Smooth muscle cell (in vitro differentiated cells): ENCODE data around the gene SOWAHA. TPM values are rescaled to one million over a fixed set of nuclear protein-coding genes. Genes with fewer than 3 reads are reported as not detected.
A peak's percentile ranks its signal among the peaks of the same experiment; 100 is the strongest.

ENCODE experiments used
- DNase-seq: peaks from one replicate; lab custom pipeline; 2025; ENCODE audit not compliant: unreplicated experiment; lab: John Stamatoyannopoulos, UW
- H2AFZ ChIP-seq: fragments of 200-600 bp; sonication (generic); 2 replicates; pipeline ENCODE4 v1.6.0; 2016; ENCODE audit warnings: antibody characterized with exemption, low read depth, mild to moderate bottlenecking
- H3F3A ChIP-seq: fragments of 200-600 bp; sonication (generic); 2 replicates; pipeline ENCODE4 v1.6.0; 2017; ENCODE audit warnings: antibody characterized with exemption, low read depth
- H3K27ac ChIP-seq: fragments of 200-600 bp; sonication (generic); 2 replicates; pipeline ENCODE4 v1.5.1; 2016; ENCODE audit warnings: low read depth, mild to moderate bottlenecking
- H3K27me3 ChIP-seq: fragments of 200-600 bp; sonication (generic); 2 replicates; pipeline ENCODE4 v1.6.1; 2016; ENCODE audit warnings: low read depth, mild to moderate bottlenecking
- H3K36me3 ChIP-seq: fragments of 200-600 bp; sonication (generic); 2 replicates; pipeline ENCODE4 v1.5.1; 2016; ENCODE audit warnings: low read depth
- H3K4me1 ChIP-seq: fragments of 200-600 bp; sonication (generic); 2 replicates; pipeline ENCODE4 v1.5.1; 2016; ENCODE audit warnings: low read depth
- H3K4me2 ChIP-seq: fragments of 200-600 bp; sonication (generic); 2 replicates; pipeline ENCODE4 v1.6.0; 2016; ENCODE audit warnings: mild to moderate bottlenecking
- H3K4me3 ChIP-seq: fragments of 200-600 bp; sonication (generic); 2 replicates; pipeline ENCODE4 v1.5.1; 2016; ENCODE audit warnings: mild to moderate bottlenecking
- H3K79me2 ChIP-seq: fragments of 200-600 bp; sonication (generic); 2 replicates; pipeline ENCODE4 v1.6.0; 2016; ENCODE audit warnings: low read depth, mild to moderate bottlenecking
- H3K9ac ChIP-seq: fragments of 200-600 bp; sonication (generic); 2 replicates; pipeline ENCODE4 v1.6.0; 2016; ENCODE audit warnings: low read depth
- H3K9me3 ChIP-seq: fragments of 200-600 bp; sonication (generic); replicated peaks from 2 replicates; pipeline ENCODE4 v1.5.1; 2016; ENCODE audit warnings: low read depth
- H4K20me1 ChIP-seq: fragments of 200-600 bp; sonication (generic); 2 replicates; pipeline ENCODE4 v1.6.0; 2016; ENCODE audit warnings: low read depth
- CTCF ChIP-seq: fragments of 200-600 bp; sonication (generic); IDR thresholded peaks from 2 replicates; pipeline ENCODE4 v1.5.1; 2017; ENCODE audit warnings: borderline replicate concordance, mild to moderate bottlenecking, antibody characterized with exemption; ENCODE audit not compliant: insufficient read depth, poor library complexity, severe bottlenecking
- WGBS: methylation state at CpG from one replicate; pipeline ENCODE4 v1.1.7; 2016; ENCODE audit warnings: low lambda C conversion rate; 5-methylcytosine and 5-hydroxymethylcytosine counted together
- polyA plus RNA-seq: library from polyadenylated mRNA; unstranded; fragments of >200 nt; fragmentation: Nextera tagmentation; extraction: Ambion mirVana; gene quantifications from 2 replicates; pipeline ENCODE4 v1.2.1, GENCODE V29; 2016
- total RNA-seq: library from RNA; depleted of rRNA; stranded (reverse); fragments of >200 nt; gene quantifications from 2 replicates; pipeline ENCODE4 v1.2.3, GENCODE V29; 2014

SOWAHA gene
- total RNA-seq (1.5 and 2.2 TPM in 2 replicates), polyA plus RNA-seq (0.43 and 0.71 TPM in 2 replicates)

- Histone ChIP-seq H3K36me3 (no peaks in the 10 kb centered on the region), H3K9me3 (no peaks in the 10 kb centered on the region), H4K20me1 (no peaks in the 10 kb centered on the region), H3K9ac (no peak within 1 kb of the TSS), H3K4me3 (peak within 1 kb of the TSS; percentile 50), H3K4me1 (peaks cover 3% of the 10 kb centered on the region), H3K79me2 (no peaks in the 10 kb centered on the region), H2AFZ (peak within 1 kb of the TSS; percentile 62), H3K27ac (no peak within 1 kb of the TSS), H3F3A (peaks cover 6% of the 10 kb centered on the region), H3K4me2 (peak within 1 kb of the TSS; percentile 84), H3K27me3 (peaks cover 45% of the 10 kb centered on the region)
- DNase-seq: no peak
- no peak for TF ChIP-seq CTCF
- WGBS: 5% methylated on average over 37 of the region's 68 CpGs
Measured at GRCh38 chr5:132812781-132813598, at the start of gene SOWAHA. Gene SOWAHA, plus strand, starts transcription at chr5:132813302. Its CDS starts 320 bp downstream, at chr5:132813622.

- no peak for TF ChIP-seq CTCF
- Histone ChIP-seq H3F3A (no peaks in the 10 kb centered on the region), H3K9me3 (no peaks in the 10 kb centered on the region), H2AFZ (no peak overlapping the region), H3K9ac (no peak overlapping the region), H4K20me1 (peaks cover 45% of the 10 kb centered on the region), H3K79me2 (peaks cover 25% of the 10 kb centered on the region), H3K4me3 (no peak overlapping the region), H3K27me3 (no peaks in the 10 kb centered on the region), H3K4me2 (no peak overlapping the region), H3K27ac (no peak overlapping the region), H3K36me3 (no peaks in the 10 kb centered on the region), H3K4me1 (no peaks in the 10 kb centered on the region)
- DNase-seq: no peak
- WGBS: 95% methylated on average over 10 of the region's 10 CpGs
Measured at GRCh38 chr5:132764051-132764450, 49.1 kb upstream of the SOWAHA start.

GRCh38 chr5:132764671-132765238 lies 48.3 kb upstream of the SOWAHA start:
- no peak overlapping the region for H2AFZ ChIP-seq
- no peaks in the 10 kb centered on the region for H3K4me1 ChIP-seq
- no peak for TF ChIP-seq CTCF
- H4K20me1 ChIP-seq: peaks cover 51% of the 10 kb centered on the region
- H3K4me2 ChIP-seq: no peak overlapping the region
- no peaks in the 10 kb centered on the region for H3F3A ChIP-seq
- no peak overlapping the region for H3K27ac ChIP-seq
- 95% methylated on average over 7 of the region's 7 CpGs for WGBS
- no peak for DNase-seq
- H3K27me3 ChIP-seq: no peaks in the 10 kb centered on the region
- H3K4me3 ChIP-seq: no peak overlapping the region
- no peaks in the 10 kb centered on the region for H3K9me3 ChIP-seq
- H3K79me2 ChIP-seq: peaks cover 32% of the 10 kb centered on the region
- H3K36me3 ChIP-seq: no peaks in the 10 kb centered on the region
- H3K9ac ChIP-seq: no peak overlapping the region
